T-helper 1 cell (primary cell): ENCODE results near the gene TMF1.
A peak's percentile ranks its signal among the peaks of the same experiment; 100 is the strongest.

ENCODE experiments used
- DNase-seq, 5 donors: peaks; one replicate each; pipeline ENCODE4 v3.0.0-alpha.2; 2012 to 2020

TMF1 gene

GRCh38 chr3:68972358-68972979 is 79.7 kb downstream of the TMF1 start:
- DNase-seq = peak in 1 of 5 donors; percentile 10
